RKO (cell line): ENCODE measurements around the gene TBC1D25.

ENCODE experiments used
- DNase-seq: peaks from one replicate; pipeline ENCODE4 v3.0.0-alpha.2; 2016; ENCODE audit warnings: low spot score

TBC1D25 gene, protein sequence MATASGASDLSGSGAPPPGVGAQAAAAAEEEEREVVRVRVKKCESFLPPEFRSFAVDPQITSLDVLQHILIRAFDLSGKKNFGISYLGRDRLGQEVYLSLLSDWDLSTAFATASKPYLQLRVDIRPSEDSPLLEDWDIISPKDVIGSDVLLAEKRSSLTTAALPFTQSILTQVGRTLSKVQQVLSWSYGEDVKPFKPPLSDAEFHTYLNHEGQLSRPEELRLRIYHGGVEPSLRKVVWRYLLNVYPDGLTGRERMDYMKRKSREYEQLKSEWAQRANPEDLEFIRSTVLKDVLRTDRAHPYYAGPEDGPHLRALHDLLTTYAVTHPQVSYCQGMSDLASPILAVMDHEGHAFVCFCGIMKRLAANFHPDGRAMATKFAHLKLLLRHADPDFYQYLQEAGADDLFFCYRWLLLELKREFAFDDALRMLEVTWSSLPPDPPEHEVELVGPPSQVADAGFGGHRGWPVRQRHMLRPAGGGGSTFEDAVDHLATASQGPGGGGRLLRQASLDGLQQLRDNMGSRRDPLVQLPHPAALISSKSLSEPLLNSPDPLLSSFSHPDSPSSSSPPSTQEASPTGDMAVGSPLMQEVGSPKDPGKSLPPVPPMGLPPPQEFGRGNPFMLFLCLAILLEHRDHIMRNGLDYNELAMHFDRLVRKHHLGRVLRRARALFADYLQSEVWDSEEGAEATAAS

DNA sequence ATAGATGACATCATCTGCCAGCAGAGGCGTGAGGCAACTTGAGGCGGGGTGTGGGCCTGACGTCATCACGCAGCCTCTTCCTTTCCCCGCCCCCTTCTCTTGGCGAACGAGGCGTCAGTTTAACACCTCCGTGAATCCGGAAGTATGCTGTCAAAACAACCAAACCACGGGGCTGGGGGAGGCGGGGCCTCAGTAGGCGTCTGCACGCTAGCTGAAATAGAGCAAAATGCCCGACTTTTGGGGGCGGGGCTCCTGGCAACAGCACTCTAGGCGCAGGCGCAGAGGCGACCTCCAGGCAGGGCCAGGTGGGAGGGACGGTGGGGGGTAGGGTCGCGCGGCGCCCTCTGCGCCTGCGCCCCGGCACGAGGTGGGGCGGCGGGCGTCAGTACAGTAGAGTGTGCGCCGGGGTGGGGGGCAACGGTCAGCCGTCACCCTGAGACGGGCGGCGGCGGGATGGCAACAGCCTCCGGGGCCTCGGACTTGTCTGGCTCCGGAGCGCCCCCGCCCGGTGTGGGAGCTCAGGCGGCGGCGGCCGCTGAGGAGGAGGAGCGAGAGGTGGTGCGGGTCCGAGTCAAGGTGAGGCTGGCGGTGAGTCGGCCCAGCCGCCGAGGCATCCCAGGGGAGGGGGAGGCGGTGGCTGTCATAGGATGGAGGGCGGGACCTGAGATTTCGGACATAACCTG lies at the start of gene TBC1D25:
Gene TBC1D25 (plus strand): TSS at position 370 of the 683 bp plus-strand sequence. CDS start 84 bp downstream, at position 454.
- peak; percentile 96 for DNase-seq

DNA sequence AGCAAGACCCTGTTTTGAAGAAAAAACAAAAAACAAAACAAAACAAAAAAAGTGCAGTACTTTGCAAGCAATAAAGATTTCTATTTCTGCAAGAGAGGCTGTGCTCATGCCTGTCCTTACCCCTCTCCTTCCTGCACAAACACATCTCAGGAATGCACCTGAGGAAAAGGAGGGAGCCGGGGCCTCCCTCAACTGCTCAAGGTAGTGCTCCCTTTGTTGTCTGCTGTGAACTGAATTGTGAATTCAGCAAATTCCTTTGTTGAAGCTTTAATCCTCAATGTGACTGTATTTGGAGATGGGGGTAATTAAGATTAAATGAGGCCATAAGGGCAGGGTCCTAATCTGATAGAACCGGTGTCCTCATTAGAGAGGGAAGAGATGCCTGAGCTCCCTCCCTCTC lies 49.6 kb upstream of the TBC1D25 start:
- no peak for DNase-seq

DNA sequence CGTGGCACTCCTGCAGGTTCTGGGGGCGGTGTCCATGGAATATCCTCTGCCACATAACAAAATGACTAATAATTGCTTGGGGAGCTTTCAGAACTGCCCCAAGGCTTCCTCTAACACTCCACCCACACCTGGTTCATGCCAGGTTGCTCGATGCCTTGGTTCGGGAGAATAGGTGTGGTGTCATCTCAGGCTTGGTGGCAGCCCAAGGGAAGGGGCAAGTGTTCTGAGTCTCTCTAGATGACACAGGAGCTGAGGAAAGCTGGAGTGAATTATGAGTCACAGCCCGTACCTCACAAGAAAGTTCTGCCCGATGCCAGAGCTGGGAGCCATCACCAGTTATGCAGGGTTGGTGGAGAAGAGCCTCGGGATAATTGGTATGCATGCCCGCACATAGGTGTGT lies 48.9 kb upstream of the TBC1D25 start:
- peak; percentile 8 for DNase-seq

DNA sequence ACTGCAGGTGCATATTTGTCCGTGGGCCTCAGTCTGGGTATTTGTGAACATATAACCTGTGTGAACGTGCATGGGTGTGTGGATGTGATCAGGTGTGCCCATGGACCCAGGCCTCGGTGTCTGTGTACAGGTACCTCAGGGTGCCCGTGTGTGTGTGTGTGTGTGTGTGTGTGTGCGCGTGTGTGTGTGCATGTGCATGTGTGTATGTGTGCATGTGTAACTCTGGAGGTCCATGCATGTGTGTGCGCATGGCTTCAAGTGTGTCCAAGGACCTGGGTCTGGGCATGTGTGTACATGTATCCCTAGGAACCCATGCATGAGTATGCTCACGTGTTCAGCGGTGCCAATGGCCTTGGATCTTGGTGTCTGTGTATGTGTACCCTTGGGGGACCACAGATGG lies 47.7 kb upstream of the TBC1D25 start:
- DNase-seq = no peak

DNA sequence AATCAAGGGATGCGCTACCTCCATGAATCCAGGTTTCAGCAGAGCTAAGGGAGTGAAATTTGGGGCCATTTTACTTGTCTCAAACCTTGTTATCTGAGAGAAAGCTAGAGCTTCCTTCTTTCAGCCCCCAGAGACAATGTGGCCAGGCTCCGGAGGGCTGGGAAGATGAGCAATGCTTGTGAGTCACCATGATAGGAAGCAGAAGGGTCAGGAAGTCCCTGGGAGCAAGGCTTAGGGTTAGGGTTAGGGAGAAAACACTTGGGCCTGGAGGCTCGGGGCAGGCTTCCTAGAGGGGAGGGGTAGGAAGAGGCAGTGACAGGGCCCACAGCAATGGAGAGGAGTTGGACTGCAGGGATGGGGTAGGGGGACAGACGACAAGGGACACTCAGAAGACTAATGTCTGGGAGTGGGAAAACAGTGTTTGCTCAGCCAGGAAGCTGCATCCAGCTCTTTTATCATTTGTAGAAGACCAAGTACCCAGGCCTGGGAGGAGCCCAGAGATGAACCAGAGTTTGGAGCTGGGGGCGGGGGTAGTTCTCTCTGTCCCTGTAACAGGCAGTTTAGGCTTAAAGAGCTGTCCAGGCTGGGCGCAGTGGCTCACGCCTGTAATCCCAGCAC lies 47.1 kb upstream of the TBC1D25 start:
- DNase-seq = peak; percentile 24

DNA sequence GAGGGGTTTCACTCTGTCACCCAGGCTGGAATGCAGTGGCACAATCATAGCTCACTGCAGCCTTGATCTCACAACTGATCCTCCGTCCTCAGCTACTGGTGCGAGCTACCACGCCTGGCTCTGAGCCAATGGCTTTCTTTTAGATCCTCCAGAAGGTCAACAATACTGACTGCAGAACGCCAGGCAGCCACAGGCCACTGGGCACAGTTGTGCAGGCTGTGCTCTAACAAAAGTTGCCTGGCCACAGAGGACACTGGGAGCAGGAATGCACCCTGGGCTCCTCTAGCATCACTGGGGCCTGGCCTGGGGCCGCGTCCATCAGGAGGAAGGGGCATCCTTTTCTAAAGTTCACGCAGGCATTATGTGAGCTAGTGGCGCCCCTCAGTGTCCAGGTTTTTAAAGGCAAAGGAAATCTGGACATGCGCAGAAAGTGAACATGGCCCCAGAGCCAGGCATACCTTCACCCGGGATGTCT lies 45.6 kb upstream of the TBC1D25 start:
- DNase-seq = no peak

DNA sequence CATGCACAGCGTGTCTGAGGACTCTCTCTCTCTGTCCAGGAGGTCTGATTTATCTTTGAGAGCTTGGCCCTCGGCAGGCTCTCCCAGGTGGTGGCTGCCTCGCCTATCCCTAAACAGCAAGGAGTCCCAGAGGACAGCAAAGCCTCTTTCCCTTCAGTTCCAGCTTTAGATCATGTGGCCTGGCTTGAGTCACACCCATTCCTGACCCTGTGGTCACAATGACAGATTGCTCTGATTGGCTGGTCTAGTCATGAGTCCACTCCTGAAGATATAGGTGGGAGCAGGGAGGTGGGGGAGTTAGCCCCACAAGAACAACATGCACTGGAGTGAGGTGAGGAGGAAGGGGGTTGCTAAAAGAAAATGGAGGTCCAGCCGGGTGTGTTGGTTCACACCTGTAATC lies 42.9 kb upstream of the TBC1D25 start:
- peak; percentile 35 for DNase-seq

DNA sequence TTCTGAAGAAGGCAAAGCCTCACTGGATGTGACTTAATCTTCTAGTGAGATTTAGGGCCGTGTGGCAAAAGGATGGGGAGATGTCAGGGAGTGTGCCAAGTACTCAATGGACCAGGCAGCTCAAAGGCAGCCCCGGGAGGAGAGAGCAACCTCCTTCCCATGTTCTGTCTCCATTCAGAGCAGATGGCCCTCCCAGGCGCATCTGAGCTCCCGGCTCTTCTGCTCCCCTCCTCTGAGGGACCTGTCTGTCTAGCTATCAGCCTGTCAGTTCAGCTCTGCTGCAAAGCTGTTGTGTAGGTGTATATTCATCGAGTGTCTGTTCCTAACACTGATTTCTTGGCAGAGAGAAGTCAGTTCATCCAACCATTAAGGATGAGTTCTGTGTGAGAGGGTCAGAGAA lies 41.6 kb upstream of the TBC1D25 start:
- no peak for DNase-seq

DNA sequence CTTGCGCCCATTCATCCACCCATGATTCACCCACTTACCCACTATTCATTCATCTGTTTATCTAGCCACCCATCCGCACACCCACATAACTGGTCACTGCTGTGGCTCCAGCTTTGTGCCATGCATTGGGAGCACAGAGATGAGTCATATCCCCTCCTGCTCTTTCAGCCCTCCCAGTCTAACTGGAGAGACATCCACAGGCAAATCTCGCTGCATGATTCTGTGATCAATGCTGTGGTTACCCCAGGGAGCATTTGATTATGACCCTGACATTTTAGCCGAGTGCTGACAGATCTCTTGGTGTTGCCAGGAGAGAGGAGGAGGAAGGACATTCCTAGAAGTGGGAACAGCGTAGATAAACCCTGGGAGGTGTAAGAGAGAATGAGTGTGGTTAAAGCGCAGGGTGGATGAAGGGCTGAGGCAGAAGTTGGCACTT lies 41.1 kb upstream of the TBC1D25 start:
- peak; percentile 82 for DNase-seq

DNA sequence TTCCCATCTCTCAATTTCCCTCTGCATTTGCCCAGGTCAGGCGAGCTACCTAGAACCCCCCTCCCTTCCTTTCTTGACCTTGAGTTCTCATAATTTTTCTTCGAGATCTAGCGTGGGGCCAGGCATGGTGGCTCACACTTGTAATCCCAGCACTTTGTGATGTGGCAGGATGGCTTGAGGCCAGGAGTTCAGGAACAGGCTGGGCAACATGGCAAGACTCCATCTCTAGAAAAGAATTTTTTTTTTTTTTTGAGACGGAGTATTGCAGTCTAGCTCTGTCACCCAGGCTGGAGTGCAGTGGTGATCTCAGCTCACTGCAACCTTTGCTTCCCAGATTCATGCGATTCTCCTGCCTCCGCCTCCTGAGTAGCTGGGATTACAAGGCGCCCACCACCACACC lies 35.3 kb upstream of the TBC1D25 start:
- no peak for DNase-seq

DNA sequence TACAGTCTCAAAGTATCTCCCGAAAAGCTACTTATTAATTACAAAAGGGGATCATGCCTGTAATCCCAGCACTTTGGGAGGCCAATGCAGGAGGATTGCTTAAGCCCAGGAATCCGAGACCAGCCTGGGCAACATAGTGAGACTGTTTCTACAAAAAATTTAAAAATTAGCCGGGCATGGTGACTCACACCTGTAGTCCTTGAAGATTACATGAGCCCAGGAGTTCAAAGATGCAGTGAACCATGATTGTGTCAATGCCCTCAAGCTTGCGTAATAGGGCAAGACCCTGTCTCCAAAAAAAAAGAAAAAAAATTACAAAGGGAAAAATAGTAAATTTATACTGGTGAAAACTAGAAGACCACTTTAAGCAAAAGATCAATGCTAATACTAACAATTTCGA lies 34.0 kb upstream of the TBC1D25 start:
- no peak for DNase-seq

DNA sequence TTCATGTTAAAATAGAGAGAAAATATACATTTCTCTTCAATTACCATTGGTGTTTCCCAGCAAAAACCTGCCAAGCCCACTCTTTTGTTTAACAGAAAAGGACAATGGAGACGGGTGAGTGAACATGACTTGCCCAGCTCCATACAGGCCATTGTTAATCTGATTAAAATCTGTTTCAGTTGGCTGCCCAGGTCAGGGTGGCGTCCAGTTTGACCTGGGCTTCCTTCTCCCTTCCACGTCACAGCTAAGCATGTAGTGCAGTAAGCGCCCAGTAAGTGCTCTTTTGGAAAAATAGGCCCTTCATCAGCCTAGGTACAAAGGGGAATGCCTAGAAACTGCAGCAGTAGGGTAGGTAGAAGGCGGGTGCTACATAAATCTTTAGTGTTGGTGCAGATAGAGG lies 32.3 kb upstream of the TBC1D25 start:
- no peak for DNase-seq

DNA sequence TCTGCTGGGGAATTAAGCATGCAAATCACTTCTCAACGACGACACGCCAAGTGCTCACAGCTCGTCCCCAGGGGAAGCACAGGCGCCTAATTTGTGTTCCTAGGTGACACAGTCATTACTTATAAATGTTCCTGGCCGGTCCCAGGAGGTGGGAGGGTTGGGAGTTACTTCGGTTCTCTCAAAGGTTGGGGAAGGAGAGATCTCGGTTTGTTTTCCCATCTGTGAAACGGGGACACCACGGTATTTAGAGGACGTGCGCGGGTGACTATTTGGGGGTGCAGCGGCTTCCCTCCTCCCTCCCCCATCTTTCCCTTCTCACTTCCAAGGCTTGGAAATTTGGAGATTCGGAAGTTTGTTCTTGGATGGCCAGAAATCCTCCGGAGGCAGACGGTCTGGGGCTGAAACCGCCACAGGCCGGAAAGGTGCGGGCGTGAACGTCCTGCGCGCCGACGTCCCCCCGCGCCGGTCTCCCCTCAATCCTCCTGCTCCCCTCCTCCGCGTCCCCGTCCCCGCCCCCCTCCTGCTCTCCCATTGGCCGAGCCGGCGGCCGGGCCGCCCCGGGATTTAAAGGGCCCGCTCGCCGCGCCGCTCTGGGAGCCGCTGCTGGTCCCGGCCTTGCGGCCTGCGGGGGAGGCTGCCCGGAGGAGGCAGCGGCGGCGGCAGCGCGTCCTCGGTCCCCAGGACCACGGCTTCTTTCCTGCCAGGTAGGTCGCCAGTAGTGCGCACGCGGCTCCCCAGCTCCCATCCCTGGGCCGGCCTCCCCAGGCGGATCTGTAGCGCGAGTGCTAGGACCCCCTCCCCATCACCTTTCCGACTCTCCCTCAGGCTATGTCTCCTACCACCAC lies 30.9 kb upstream of the TBC1D25 start, which contains the start of gene PORCN:
Gene PORCN (plus strand): TSS at position 593 of the 845 bp plus-strand sequence. CDS start 829 bp downstream, outside the sequence.
- DNase-seq = peak; percentile 75

DNA sequence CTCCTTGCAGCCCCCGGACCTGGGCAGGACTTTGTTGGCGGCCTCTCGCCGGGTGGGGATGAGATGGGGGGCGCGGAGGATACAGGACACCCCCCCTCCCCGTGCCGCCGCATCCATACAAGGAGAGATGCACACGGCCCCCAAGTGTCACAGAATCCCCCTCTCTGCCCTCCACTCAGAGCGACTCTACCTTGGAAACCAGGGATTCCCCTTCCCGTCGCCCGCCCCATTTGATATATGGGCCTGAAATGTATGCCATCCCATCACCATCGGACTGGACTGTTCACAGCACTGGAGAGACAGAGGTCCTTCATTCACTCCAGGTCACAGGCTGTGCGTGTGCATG lies 30.3 kb upstream of the TBC1D25 start:
- no peak for DNase-seq

DNA sequence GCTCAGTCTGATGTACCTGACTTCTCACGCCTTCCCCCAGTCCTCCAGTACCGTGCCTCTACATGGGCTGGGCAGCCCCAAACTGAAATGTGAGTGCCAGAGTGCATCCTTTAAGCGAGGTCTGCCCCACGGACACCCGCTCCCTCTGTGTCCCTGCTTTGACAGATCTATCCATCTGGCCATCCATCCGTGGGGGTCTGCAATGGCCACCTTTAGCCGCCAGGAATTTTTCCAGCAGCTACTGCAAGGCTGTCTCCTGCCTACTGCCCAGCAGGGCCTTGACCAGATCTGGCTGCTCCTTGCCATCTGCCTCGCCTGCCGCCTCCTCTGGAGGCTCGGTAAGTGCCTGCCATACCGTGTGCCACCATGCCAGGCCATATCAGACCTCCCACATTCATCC lies 29.9 kb upstream of the TBC1D25 start:
- no peak for DNase-seq

DNA sequence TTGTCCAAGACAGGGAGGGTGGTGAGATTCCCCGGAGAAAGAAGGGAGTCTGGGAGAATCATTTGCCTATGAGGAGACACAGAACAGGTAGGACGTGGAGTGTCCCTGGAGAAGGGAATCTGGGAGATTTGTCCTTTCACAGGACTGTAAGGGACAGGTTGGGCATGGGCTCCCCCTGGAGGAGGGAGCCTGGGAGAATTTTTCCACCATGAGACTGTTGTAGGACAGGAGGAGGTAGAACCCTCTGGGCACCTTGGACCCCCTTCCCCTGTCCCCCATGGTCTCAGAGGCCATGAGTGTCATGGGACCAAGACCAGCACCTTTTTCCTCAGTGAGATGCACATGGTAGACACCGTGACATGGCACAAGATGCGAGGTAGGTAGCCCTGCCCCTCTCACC lies 28.0 kb upstream of the TBC1D25 start:
- no peak for DNase-seq

DNA sequence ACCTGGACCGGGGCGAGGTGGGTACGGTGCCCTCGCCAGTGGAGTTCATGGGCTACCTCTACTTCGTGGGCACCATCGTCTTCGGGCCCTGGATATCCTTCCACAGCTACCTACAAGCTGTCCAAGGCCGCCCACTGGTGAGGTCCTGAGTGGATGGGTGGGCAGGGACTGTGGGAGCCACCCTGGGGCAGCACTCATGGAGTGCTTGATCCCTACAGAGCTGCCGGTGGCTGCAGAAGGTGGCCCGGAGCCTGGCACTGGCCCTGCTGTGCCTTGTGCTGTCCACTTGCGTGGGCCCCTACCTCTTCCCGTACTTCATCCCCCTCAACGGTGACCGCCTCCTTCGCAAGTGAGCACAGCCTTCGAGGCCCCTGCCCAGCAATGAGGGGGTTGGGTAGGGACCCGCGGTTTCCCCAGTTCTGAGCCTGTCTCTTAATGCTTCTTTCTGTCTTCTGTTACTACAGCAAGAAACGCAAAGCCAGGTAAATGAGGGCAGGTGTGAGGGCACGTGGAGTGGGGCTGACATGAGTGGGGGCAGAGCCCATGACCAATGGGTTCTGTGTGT lies 27.1 kb upstream of the TBC1D25 start:
- no peak for DNase-seq

DNA sequence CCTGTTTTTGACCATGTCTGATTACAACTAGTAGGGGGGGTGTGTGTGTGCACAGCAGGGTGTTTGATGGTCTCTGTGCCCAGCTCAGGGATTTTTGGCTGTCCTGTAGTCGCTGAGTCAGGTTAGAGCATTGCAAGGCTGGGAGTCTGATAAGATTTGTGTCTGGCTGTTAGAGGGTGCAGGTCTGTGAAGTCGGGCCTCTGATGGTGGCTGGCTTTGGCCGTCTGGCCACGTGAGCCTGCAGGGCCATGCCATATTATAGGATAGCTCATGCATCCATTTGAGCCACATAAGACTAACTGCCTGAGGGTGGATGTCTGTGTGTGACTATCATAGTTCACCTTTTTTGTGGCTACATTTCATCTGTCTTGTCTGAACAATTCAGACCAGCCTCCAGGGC lies 25.8 kb upstream of the TBC1D25 start:
- DNase-seq = no peak

DNA sequence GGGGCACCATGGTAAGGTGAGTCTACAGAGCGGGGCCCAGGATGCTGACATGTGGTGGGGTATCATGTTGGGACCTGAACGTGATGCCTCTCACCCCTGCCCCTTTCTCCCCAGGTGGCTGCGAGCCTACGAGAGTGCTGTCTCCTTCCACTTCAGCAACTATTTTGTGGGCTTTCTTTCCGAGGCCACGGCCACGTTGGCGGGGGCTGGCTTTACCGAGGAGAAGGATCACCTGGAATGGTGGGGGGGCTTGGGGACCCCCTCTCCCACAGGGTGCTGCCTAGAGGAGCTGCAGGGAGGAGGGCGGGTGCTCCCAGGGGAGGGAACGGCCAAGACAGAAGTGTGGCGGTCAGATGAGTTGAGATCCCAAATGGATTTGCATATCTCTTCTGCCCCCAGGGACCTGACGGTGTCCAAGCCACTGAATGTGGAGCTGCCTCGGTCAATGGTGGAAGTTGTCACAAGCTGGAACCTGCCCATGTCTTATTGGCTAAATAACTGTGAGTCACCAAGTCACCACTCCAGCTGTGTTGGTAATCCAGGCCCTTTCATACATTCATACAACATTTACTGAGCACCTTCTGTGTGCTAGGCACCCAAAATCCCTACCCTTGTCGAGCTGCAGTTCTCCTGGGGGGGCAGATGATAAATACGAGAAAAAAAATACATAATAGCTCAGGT lies 25.2 kb upstream of the TBC1D25 start:
- no peak for DNase-seq

DNA sequence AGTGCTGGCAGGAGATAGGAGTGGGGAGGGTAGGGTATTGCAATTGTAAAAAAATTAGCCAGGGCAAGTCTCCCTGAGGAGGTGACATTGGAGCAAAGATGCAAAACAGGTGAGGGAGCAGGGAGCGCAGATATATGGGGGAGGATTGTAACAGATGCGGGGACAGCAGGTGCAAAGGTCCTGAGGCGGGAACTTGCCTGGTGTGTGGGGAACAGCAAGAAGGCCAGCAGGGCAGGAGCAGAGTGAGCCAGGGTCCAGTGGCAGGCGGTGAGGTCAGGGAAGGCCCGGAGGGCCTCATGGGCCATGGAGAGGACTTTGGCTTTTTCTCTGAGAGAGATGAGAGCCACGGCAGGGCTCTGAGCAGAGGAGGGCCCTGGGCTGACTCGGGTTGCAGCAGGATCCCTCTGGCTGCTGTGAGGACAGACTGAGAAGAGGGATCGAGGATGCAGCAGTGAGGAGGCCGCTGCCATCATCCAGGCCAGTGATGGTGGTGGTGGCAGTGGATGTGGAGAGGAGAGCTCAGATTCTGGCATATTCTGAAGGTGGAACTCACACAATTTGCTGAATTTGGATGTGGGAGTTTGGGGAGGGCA lies 24.6 kb upstream of the TBC1D25 start:
- DNase-seq = no peak
